SK-MEL-5 (cell line): ENCODE measurements around the gene AGPAT4. TPM values are rescaled to one million over a fixed set of nuclear protein-coding genes. Genes with fewer than 3 reads are reported as not detected.

Experiments used
- DNase-seq: peaks from one replicate; pipeline ENCODE4 v3.0.0-alpha.2; 2016; ENCODE audit warnings: low read depth, low spot score
- in situ Hi-C: cut with HindIII; loops from 2 replicates; pipeline ENCODE4 v1.10.0; 2016; ENCODE audit warnings: low sequenced_read_pairs, high pct_unique_total_duplicates, low pct_unique_long_range_greater_than_20kb
- total RNA-seq: library from RNA; depleted of rRNA; stranded (reverse); fragments of >200 nt; shearing (Covaris generic); gene quantifications from 2 replicates; pipeline ENCODE4 v1.2.3, GENCODE V29; 2014

The AGPAT4 gene
- total RNA-seq, 1 experiment from 2014 or later: 1.4 TPM

DNA sequence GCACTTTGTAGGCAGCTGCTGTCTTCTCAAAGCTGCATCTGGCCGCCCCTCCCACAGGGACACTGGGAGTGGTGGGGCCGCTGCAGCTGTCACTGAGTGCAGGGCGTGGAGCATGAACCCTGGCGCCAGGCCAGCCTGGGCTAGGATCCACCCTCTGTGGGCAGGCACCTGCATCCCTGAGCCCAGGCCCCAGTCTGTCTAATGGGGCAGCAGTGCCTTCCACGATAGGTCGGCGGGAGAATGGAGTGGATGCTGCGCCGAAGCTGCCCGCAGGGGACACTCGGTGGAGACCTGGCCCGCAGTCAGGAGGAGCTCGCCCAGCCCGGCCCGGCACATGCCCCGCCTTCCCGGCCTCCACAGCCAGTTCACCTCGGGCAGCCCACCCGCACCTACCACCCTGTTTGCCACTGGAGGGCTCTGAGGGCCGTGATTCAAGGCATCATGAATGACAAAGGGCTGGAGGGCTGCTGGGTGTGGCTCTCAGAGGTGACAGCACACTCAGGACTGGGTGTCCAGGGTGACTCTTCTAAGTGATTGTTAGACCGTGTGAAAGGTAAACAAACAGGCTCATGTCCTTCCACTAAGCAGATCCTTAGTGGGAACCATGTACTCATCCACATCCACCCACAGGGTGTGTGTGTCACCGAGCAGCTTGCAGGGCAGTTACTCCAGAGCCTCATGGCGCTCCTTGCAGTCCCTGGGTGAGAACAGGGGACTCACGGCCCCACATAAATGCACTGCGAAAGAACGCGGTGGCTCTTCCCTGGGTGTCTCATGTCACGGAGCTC, 133.9 kb downstream of the AGPAT4 start:
- no peak for DNase-seq
- in situ Hi-C loops: no loop called here

GRCh38 chr6:161139304-161139765, 134.5 kb downstream of the AGPAT4 start:
- in situ Hi-C loops: no loop called here
- DNase-seq: no peak

DNA sequence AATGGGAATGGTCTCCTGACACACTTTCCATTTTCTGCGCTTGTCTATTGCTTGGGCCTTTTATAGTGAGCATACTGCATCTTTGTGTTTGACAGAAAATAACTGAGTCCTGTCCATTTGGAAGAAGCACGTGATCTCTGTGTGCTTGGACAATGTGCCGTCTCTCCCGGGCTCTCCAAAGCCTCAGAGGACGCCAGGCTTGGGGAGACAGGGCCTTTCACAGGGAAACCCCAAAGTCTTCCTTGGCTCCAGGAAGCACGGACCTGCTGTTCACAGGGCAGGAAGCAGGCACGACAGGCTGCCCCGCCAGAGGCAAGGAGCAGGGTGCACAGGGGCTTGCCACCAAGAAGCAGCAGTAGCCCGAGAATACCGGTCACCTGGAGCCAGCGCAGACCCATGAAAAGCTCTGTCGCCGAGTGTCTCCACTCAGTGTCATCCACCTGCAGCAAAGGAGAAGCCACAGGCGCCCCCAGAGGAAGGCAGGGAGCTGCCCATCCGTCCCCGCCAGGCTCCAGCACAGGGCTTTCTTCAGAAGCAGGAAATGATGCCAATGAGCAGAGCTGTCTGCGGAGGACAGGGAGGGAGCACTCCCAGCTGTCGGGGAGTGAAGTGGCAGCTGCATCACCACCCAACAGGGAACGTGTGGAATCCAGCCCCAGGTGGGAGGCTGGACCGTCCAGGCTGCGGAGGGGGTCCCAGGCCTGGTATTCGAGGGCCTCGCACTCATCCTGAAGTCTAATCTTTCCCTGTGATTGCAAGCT, 135.1 kb downstream of the AGPAT4 start:
- DNase-seq: no peak
- in situ Hi-C loops: no loop called here

DNA sequence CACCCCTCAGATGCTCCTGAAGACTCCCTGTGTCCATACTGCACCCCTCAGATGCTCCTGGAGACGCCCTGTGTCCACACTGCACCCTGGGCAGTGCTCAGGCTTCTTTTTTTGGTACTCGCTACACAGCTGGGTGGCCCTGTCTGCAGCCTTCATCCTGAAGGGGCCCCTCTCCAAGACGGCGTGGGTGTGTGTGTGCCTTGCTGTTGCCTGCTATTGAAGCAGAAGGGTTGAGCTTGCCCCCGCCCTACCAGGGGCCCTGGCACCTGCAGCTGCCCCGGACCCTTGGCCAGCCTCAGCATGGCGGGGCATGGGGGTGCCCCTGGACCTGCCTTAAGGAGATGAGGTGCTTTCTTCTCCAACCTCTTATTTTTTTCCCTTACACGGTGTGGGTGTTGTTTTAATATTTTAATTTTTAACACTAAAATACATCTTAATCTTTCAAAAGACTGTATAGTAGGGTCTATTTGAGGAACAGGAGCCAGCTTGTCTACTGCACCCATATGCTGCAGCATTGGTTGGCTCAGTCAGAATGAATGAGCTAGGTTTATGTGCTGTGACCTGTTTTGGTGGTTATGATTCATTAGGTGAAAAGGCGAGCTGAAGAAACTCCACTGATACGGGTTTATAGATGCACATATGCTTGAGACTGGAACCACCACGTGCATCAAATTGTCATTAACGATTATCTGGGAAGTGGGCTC, 135.9 kb downstream of the AGPAT4 start:
- DNase-seq: no peak
- in situ Hi-C loops: no loop called here

DNA sequence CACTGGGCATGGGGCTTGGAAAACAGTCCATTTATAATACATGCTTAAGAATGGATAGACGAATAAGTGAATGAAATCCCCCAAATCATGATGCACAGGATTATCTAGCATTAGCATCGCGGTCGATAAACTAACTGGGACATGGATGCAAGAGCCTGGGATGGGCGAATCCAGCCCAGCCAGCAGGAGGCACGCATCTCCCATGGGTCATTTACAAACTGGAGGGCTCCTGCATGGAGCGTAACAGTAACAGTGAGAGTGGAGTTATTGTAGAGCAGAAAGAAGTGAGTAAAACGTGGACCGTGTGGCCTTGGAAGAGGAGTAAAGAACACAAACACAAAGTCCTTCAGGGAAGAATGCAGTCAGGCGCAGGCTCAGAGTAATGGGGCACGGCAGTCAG, 136.5 kb downstream of the AGPAT4 start:
- no peak for DNase-seq
- in situ Hi-C loops: no loop called here

DNA sequence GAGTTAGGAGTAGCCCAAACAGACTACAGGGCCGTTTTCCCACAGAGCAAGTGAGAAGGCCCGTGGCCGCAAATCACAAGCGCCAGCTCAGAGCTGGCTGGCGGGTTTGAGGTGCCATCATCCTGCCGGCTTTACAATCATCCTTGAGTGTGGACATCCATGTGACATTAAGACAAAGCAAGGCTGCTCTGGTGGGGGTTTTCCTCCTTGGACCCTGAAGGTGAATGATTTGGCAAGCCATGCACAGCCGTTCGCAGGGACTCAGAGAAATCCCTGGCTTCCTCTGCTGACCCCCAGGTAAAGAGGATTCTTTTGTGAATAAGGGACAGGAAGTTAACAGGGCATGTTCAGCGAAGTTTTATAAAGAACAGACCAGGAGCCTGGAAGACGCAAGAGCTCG, 137.2 kb downstream of the AGPAT4 start:
- in situ Hi-C loops: no loop called here
- no peak for DNase-seq

DNA sequence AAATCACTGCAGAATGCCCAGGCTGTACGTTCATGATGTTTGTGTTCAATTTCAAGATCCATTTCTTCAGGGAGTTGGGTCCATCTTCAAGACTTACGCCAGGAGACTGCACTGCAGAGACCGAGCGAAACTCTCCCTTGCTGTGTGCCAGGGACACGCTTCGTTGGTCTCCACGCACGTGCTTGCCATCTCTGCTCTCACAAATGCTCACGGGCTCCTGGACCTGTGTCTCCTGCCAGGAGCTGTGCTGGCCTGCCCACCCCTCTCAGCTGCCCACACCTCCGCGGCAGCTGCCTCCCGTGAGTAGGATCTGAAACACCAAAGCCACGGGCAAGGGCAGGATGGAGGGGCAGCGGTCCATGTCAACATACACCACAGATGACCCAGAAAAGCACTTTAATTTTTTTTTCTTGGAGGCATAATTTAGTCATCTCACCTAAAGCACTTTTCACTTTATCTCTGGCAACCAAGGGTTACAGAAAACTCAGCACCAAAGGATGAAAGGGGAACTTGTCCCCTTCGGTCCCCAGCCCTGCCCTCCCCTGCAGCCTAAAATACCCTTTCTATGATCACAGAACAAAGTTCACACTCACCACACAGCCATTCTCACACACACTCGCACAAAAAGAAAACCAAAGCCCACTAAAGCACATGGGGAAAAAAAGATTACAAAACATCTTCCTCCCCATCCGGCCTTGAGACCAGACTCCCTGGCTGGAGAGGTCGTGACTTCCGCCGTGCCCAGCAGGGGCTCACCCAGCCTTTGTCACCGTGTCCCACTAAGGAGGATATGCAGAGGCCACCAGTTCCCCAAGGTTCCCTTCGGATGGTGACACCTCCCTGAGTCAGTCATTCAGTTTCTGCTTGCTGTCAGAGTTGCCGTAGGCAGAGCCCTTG, 137.9 kb downstream of the AGPAT4 start:
- no peak for DNase-seq
- in situ Hi-C loops: no loop called here

GRCh38 chr6:161134550-161135298, 139.1 kb downstream of the AGPAT4 start:
- no peak for DNase-seq
- in situ Hi-C loops: no loop called here

DNA sequence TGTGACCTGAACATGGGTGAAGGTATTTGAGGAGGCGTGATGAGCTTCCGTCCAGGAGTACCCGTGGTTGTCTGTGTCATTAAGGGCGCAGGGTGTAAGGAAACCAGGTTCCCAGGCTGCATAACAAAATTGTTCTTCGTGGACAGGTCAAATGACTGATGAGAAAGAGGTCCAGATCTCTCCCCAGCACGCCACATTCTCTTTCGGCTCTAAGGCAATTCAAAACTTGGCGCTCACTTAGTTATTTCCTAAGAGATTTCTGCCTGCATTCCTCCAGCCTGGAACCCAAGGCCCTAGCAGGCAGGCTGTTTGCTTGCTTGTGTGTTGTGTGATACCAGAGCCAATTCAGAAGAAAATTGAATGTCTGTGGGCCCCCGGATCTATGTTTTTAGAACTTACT, 139.9 kb downstream of the AGPAT4 start:
- no peak for DNase-seq
- in situ Hi-C loops: no loop called here

- in situ Hi-C loops: no loop called here
- DNase-seq: no peak
Observed at GRCh38 chr6:161132384-161132783, 141.5 kb downstream of the AGPAT4 start.

GRCh38 chr6:161130967-161131766, 142.7 kb downstream of the AGPAT4 start:
- in situ Hi-C loops: no loop called here
- no peak for DNase-seq

DNA sequence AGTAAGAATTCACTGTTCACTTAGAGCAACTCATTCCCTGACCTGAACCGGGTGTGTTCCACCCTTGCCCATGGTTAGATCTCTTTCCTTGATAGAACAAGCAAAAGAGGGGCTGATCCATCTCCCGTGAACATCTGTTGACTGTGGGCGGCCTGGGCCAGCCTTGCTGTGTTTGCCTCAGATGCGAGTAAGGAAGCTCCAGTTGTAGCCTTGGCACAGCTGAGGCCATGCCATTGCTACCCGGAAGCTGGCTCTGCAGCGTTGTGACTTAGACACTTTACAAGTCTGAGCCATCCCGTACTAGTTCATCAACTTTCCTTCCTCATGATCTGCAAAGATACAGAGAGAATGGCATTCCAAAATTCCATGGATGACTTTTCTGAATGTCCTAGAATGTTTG, 143.3 kb downstream of the AGPAT4 start:
- DNase-seq: no peak
- in situ Hi-C loops: no loop called here

GRCh38 chr6:161128680-161129196, 145.1 kb downstream of the AGPAT4 start:
- in situ Hi-C loops: no loop called here
- no peak for DNase-seq

GRCh38 chr6:161128230-161128629, 145.6 kb downstream of the AGPAT4 start:
- in situ Hi-C loops: no loop called here
- no peak for DNase-seq

GRCh38 chr6:161127071-161127740, 146.7 kb downstream of the AGPAT4 start:
- no peak for DNase-seq
- in situ Hi-C loops: no loop called here
